ENCODE results near the gene PLIN4. TPM values are rescaled to one million over a fixed set of nuclear protein-coding genes. Genes with fewer than 3 reads are reported as not detected.

The PLIN4 gene
- total RNA-seq, 1 donor from 2014 or later: 1.3 TPM

DNA sequence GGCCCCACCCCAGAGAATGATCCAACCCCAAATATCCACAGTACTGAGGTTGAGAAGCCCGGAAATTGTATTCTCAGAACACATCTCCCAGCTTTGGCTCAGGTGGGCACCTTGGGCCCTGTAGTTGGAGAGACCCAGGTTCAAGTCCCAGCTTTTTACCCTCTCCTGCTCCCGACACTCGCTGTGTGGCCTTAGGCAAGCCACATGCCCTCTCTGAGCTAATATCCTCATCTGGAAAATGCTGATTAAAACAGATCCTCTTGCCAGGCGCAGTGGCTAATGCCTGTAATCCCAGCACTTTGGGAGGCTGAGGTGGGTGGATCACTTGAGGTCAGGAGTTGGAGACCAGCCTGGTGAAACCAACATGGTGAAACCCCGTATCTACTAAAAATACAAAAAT, 2.6 kb downstream of the PLIN4 start:
- no peaks in the 10 kb centered on the region for H3K36me3 Mint-ChIP-seq (ENCODE audit: insufficient read depth)
- peaks cover 9% of the 10 kb centered on the region for H3K27me3 Mint-ChIP-seq
- H3K4me3 Mint-ChIP-seq (ENCODE audit: low read depth): no peak overlapping the region
- no peaks in the 10 kb centered on the region for H3K4me1 Mint-ChIP-seq (ENCODE audit: low read depth)
- H3K27ac Mint-ChIP-seq: no peak overlapping the region
- no peak for DNase-seq (ENCODE audit: low spot score, unreplicated experiment)
- TF ChIP-seq, protein P1, sequence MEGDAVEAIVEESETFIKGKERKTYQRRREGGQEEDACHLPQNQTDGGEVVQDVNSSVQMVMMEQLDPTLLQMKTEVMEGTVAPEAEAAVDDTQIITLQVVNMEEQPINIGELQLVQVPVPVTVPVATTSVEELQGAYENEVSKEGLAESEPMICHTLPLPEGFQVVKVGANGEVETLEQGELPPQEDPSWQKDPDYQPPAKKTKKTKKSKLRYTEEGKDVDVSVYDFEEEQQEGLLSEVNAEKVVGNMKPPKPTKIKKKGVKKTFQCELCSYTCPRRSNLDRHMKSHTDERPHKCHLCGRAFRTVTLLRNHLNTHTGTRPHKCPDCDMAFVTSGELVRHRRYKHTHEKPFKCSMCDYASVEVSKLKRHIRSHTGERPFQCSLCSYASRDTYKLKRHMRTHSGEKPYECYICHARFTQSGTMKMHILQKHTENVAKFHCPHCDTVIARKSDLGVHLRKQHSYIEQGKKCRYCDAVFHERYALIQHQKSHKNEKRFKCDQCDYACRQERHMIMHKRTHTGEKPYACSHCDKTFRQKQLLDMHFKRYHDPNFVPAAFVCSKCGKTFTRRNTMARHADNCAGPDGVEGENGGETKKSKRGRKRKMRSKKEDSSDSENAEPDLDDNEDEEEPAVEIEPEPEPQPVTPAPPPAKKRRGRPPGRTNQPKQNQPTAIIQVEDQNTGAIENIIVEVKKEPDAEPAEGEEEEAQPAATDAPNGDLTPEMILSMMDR (IDR thresholded peaks at IDR 0.05; ENCODE audit: unreplicated experiment): no peak
- no peaks in the 10 kb centered on the region for H3K9me3 Mint-ChIP-seq (ENCODE audit: low read depth)

DNA sequence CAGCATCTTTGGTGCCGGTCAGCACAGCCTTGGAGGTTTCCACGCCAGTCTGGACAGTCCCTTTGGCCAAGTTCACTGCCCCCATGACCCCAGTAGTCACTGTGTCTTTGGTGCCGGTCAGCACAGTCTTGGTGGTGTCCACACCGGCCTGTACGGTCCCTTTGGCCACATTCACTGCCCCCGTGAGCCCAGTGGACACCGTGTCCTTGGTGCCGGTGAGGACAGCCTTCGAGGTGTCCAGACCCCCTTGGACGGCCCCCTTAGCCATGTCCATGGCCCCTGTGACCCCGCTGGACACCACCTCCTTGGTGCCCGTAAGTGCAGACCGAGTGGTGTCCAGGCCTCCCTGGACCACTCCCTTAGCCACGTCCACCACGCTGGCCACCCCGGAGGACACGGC, 5.0 kb downstream of the PLIN4 start:
- Mint-ChIP-seq H3K4me1 (ENCODE audit: low read depth) (no peaks in the 10 kb centered on the region), H3K36me3 (ENCODE audit: insufficient read depth) (no peaks in the 10 kb centered on the region), H3K27ac (no peak overlapping the region), H3K27me3 (peaks cover 3% of the 10 kb centered on the region), H3K4me3 (ENCODE audit: low read depth) (no peak overlapping the region), H3K9me3 (ENCODE audit: low read depth) (no peaks in the 10 kb centered on the region)
- DNase-seq (ENCODE audit: low spot score, unreplicated experiment): no peak
- TF ChIP-seq, protein P1 (IDR thresholded peaks at IDR 0.05; ENCODE audit: unreplicated experiment): no peak

DNA sequence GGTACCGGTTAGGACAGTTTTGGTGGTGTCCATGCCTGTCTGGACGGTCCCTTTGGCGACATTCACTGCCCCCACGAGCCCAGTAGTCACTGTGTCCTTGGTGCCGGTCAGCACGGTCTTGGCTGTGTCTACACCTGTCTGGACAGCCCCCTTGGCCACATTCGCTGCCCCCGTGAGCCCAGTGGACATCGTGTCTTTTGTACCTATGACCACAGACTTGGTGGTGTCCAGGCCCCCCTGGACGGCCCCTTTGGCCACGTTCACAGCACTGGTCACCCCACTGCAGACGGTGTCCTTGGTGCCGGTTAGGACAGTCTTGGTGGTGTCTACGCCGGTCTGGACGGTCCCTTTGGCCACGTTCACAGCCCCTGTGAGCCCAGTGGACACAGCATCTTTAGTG, 6.2 kb downstream of the PLIN4 start:
- no peaks in the 10 kb centered on the region for H3K9me3 Mint-ChIP-seq (ENCODE audit: low read depth)
- no peaks in the 10 kb centered on the region for H3K36me3 Mint-ChIP-seq (ENCODE audit: insufficient read depth)
- H3K27me3 Mint-ChIP-seq: peaks cover 3% of the 10 kb centered on the region
- no peaks in the 10 kb centered on the region for H3K4me1 Mint-ChIP-seq (ENCODE audit: low read depth)
- no peak overlapping the region for H3K4me3 Mint-ChIP-seq (ENCODE audit: low read depth)
- no peak for DNase-seq (ENCODE audit: low spot score, unreplicated experiment)
- no peak overlapping the region for H3K27ac Mint-ChIP-seq
- TF ChIP-seq, protein P1 (IDR thresholded peaks at IDR 0.05; ENCODE audit: unreplicated experiment): no peak

DNA sequence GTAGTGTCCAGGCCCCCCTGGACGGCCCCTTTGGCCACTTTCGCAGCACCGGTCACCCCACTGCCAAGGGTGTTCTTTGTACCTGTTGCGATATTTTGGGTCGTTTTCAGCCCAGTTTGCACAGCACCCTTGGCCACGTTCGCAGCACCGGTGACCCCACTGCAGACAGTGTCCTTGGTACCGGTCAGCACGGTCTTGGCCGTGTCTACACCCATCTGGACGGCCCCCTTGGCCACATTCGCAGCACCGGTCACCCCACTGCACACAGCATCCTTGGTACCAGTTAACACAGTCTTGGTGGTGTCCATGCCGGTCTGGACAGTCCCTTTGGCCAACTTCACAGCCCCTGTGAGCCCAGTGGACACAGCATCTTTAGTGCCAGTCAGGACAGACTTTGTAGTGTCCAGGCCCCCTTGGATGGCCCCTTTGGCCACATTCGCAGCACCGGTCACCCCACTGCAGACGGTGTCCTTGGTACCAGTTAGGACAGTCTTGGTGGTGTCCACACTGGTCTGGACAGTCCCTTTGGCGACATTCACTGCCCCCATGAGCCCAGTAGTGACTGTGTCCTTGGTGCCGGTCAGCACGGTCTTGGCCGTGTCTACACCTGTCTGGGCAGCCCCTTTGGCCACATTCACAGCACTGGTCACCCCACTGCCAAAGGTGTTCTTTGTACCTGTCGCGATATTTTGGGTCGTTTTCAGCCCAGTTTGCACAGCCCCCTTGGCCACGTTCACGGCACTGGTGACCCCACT, 6.8 kb downstream of the PLIN4 start:
- DNase-seq (ENCODE audit: low spot score, unreplicated experiment): no peak
- H3K9me3 Mint-ChIP-seq (ENCODE audit: low read depth): no peaks in the 10 kb centered on the region
- H3K27ac Mint-ChIP-seq: no peak overlapping the region
- H3K27me3 Mint-ChIP-seq: peaks cover 3% of the 10 kb centered on the region
- no peak overlapping the region for H3K4me3 Mint-ChIP-seq (ENCODE audit: low read depth)
- peaks cover 3% of the 10 kb centered on the region for H3K36me3 Mint-ChIP-seq (ENCODE audit: insufficient read depth)
- TF ChIP-seq, protein P1 (IDR thresholded peaks at IDR 0.05; ENCODE audit: unreplicated experiment): no peak
- no peaks in the 10 kb centered on the region for H3K4me1 Mint-ChIP-seq (ENCODE audit: low read depth)

DNA sequence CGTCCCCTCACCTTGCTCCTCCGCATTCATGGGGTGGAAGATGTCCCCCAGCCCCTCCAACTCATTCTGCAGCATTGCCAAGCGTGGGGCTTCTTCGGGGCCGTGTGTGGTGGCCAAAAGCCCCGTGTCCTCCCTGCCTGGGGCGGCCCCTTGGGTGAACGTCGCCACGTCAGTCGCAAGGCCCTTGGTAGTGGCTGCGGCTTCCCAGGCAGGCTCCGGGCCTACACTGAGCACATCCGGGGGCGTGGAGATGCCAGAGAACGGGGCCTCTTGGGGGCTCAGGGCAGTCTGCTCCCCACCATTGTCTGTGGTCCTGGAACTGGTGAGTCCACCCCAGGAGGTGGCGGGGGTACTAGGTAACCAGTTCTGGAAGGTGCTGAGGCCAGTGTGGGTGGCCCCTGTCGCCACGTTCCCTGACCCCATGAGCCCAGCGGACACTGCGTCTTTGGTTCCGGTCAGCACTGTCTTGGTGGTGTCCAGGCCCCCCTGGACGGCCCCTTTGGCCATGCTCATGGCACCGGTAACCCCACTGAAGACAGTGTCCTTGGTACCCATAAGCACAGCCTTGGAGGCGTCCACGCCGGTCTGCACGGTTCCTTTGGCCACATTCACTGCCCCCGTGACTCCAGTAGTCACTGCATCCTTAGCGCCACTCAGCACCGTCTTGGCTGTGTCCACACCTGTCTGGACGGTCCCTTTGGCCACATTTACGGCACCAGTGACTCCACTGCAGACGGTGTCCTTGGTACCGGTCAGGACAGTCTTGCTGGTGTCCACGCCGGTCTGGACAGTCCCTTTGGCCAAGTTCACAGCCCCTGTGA, 7.6 kb downstream of the PLIN4 start:
- Mint-ChIP-seq H3K4me3 (ENCODE audit: low read depth) (no peak overlapping the region), H3K36me3 (ENCODE audit: insufficient read depth) (peaks cover 11% of the 10 kb centered on the region), H3K27ac (no peak overlapping the region), H3K9me3 (ENCODE audit: low read depth) (no peaks in the 10 kb centered on the region), H3K27me3 (peaks cover 3% of the 10 kb centered on the region), H3K4me1 (ENCODE audit: low read depth) (no peaks in the 10 kb centered on the region)
- TF ChIP-seq, protein P1 (IDR thresholded peaks at IDR 0.05; ENCODE audit: unreplicated experiment): no peak
- no peak for DNase-seq (ENCODE audit: low spot score, unreplicated experiment)
